Measurements from ENCODE around the gene LRMDA. TPM values are rescaled to one million over a fixed set of nuclear protein-coding genes. Genes with fewer than 3 reads are reported as not detected.

Gene LRMDA
- total and polyA plus RNA-seq, 7 donors, result 1.0 to 5.7 (median 2.5) TPM

- no peak for TF ChIP-seq CTCF (IDR thresholded peaks at IDR 0.05)
- Histone ChIP-seq H3K27ac (peak overlapping the region; percentile 77), H3K4me3 (no peak overlapping the region), H3K27me3 (ENCODE audit: insufficient read depth in 3 of 3, low read length in 2 of 3) (no peaks in the 10 kb centered on the region), H3K9me3 (no peaks in the 10 kb centered on the region), H3K4me1 (peaks cover 26% of the 10 kb centered on the region), H3K36me3 (ENCODE audit: insufficient read depth in 1 of 2, low read depth in 1 of 2) (no peaks in the 10 kb centered on the region)
- 26 to 33% (median 31%) methylated on average over 6 of the region's 6 CpGs for WGBS, 3 donors
- intact Hi-C loops (cut with DNase I), result loop anchor here (5.0 kb wide), 1 partner anchor 684 kb away; the partner anchor contains the start of gene ZNF503 (in 2 of the 2)
- DNase-seq (no peak), ATAC-seq (peak in 3 of 4 donors; percentile 16 to 46 (median 25))
These were observed 654.8 kb downstream of the LRMDA start for GRCh38 chr10:76086170-76086760.

GRCh38 chr10:76086761-76087639 lies 655.6 kb downstream of the LRMDA start:
- ATAC-seq, result peak; percentile 94 to 98 (median 97)
- Histone ChIP-seq H3K9me3 (no peaks in the 10 kb centered on the region), H3K4me3 (no peak overlapping the region), H3K4me1 (peaks cover 26% of the 10 kb centered on the region), H3K36me3 (ENCODE audit: insufficient read depth in 1 of 2, low read depth in 1 of 2) (no peaks in the 10 kb centered on the region), H3K27ac (peak overlapping the region; percentile 77), H3K27me3 (ENCODE audit: insufficient read depth in 3 of 3, low read length in 2 of 3) (no peaks in the 10 kb centered on the region)
- TF ChIP-seq CTCF (IDR thresholded peaks at IDR 0.05), result peak; percentile 81
- 30 to 32% (median 32%) methylated on average over 9 of the region's 9 CpGs for WGBS, 3 donors
- peak; percentile 64 to 80 for DNase-seq
- intact Hi-C loops (cut with DNase I), result loop anchor here (5.0 kb wide), 1 partner anchor 685 kb away; the partner anchor contains the start of gene ZNF503 (in 2 of the 2)

GRCh38 chr10:76088008-76088407 lies 656.6 kb downstream of the LRMDA start:
- DNase-seq, result no peak
- H3K9me3 ChIP-seq, result no peaks in the 10 kb centered on the region
- H3K27ac ChIP-seq, result no peak overlapping the region
- no peak for TF ChIP-seq CTCF (IDR thresholded peaks at IDR 0.05)
- 79 to 95% (median 80%) methylated on average over 4 of the region's 4 CpGs for WGBS, 3 donors
- ATAC-seq, result no peak
- peaks cover 26% of the 10 kb centered on the region for H3K4me1 ChIP-seq
- H3K36me3 ChIP-seq (ENCODE audit: insufficient read depth in 1 of 2, low read depth in 1 of 2), result no peaks in the 10 kb centered on the region
- H3K4me3 ChIP-seq, result no peak overlapping the region
- intact Hi-C loops (cut with DNase I), result loop anchor here (5.0 kb wide), 1 partner anchor 686 kb away; the partner anchor contains the start of gene ZNF503 (in 2 of the 2)
- H3K27me3 ChIP-seq (ENCODE audit: insufficient read depth in 3 of 3, low read length in 2 of 3), result no peaks in the 10 kb centered on the region

GRCh38 chr10:76088980-76089379 lies 657.6 kb downstream of the LRMDA start:
- Histone ChIP-seq H3K9me3 (no peaks in the 10 kb centered on the region), H3K27me3 (ENCODE audit: insufficient read depth in 3 of 3, low read length in 2 of 3) (no peaks in the 10 kb centered on the region), H3K36me3 (ENCODE audit: insufficient read depth in 1 of 2, low read depth in 1 of 2) (no peaks in the 10 kb centered on the region), H3K4me3 (no peak overlapping the region), H3K4me1 (peaks cover 26% of the 10 kb centered on the region), H3K27ac (no peak overlapping the region)
- intact Hi-C loops (cut with DNase I), result loop anchor here (5.0 kb wide), 1 partner anchor 687 kb away; the partner anchor contains the start of gene ZNF503 (in 2 of the 2)
- no peak for TF ChIP-seq CTCF (IDR thresholded peaks at IDR 0.05)
- 92 to 94% (median 92%) methylated on average over 3 of the region's 3 CpGs for WGBS, 3 donors
- DNase-seq (no peak), ATAC-seq (no peak)
